BLaER1 treated with 17β-estradiol and CSF1 and Interleukin-3, amounts not matched to agents 10 nM and 100 nM (cell line): ENCODE data around the gene TBXA2R.

ENCODE experiments used
- H3K27ac ChIP-seq, 11 experiments: shearing (Covaris generic); formaldehyde crosslinking; 2 replicates each; pipeline ENCODE4 v1.8.1; 2022
- H3K27me3 ChIP-seq, 11 experiments: shearing (Covaris generic); formaldehyde crosslinking; 2 replicates each; pipeline ENCODE4 v1.8.1; 2022
- H3K36me3 ChIP-seq, 11 experiments: shearing (Covaris generic); formaldehyde crosslinking; 2 replicates each; pipeline ENCODE4 v1.8.1; 2022
- H3K4me1 ChIP-seq, 10 experiments: shearing (Covaris generic); formaldehyde crosslinking; 2 replicates each; pipeline ENCODE4 v1.8.1; 2022
- H3K4me2 ChIP-seq, 11 experiments: shearing (Covaris generic); formaldehyde crosslinking; 2 replicates each; pipeline ENCODE4 v1.8.1; 2022
- H3K4me3 ChIP-seq, 10 experiments: shearing (Covaris generic); formaldehyde crosslinking; 2 replicates each; pipeline ENCODE4 v1.8.1; 2022
- H3K9ac ChIP-seq, 11 experiments: shearing (Covaris generic); formaldehyde crosslinking; 2 replicates each; pipeline ENCODE4 v1.8.1; 2022
- H3K9me3 ChIP-seq, 11 experiments: shearing (Covaris generic); formaldehyde crosslinking; replicated peaks in 1 of 11; 2 replicates each; pipeline ENCODE4 v1.8.1; 2022
- H4K20me1 ChIP-seq, 11 experiments: shearing (Covaris generic); formaldehyde crosslinking; 2 replicates each; pipeline ENCODE4 v1.8.1; 2022
- Cebpa-rat ChIP-seq, 11 experiments: shearing (Covaris generic); IDR thresholded peaks; 2 replicates each; pipeline ENCODE4 v1.8.1; 2022

The TBXA2R gene

GRCh38 chr19:3606690-3607289 is at the start of gene TBXA2R:
Gene TBXA2R (minus strand): TSS chr19:3606875. CDS start chr19:3600634, 6,241 bp downstream.
- Histone ChIP-seq H3K4me2 (peak within 1 kb of the TSS; percentile 79 to 98 (median 92)), H3K9me3 (peaks cover 0 to 4% (median 0%) of the 10 kb centered on the region in 11 experiments; a peak in 2 of 22 replicates), H3K9ac (peak within 1 kb of the TSS; percentile 26 to 71 (median 51); a peak in 16 of 22 replicates), H4K20me1 (peaks cover 0 to 33% (median 15%) of the 10 kb centered on the region in 11 experiments; a peak in 14 of 22 replicates), H3K4me3 (peak within 1 kb of the TSS in 8 of 10 experiments; percentile 28 to 68 (median 49); a peak in 14 of 20 replicates), H3K36me3 (peaks cover 8 to 16% (median 10%) of the 10 kb centered on the region in 11 experiments), H3K27ac (peak within 1 kb of the TSS in 10 of 11 experiments; percentile 8 to 76 (median 48); a peak in 14 of 22 replicates), H3K4me1 (peaks cover 55 to 88% (median 84%) of the 10 kb centered on the region in 10 experiments), H3K27me3 (peaks cover 13 to 28% (median 25%) of the 10 kb centered on the region in 11 experiments)
- TF ChIP-seq Cebpa-rat (IDR thresholded peaks at IDR 0.05): no peak

- H3K4me1 ChIP-seq: peaks cover 26 to 71% (median 58%) of the 10 kb centered on the region in 10 experiments
- peak overlapping the region in 9 of 10 experiments; percentile 13 to 61 (median 46); a peak in 15 of 20 replicates for H3K4me3 ChIP-seq
- H4K20me1 ChIP-seq: peaks cover 3 to 60% (median 14%) of the 10 kb centered on the region in 11 experiments; a peak in 18 of 22 replicates
- TF ChIP-seq Cebpa-rat (IDR thresholded peaks at IDR 0.05): no peak
- peaks cover 49 to 79% (median 70%) of the 10 kb centered on the region in 11 experiments for H3K36me3 ChIP-seq
- H3K9ac ChIP-seq: peak overlapping the region; percentile 62 to 87 (median 81); a peak in 21 of 22 replicates
- no peaks in the 10 kb centered on the region for H3K27me3 ChIP-seq
- H3K27ac ChIP-seq: peak overlapping the region; percentile 18 to 93 (median 89); a peak in 21 of 22 replicates
- H3K9me3 ChIP-seq: peaks cover 0 to 6% (median 0%) of the 10 kb centered on the region in 11 experiments; a peak in 2 of 22 replicates
- peak overlapping the region; percentile 77 to 95 (median 88) for H3K4me2 ChIP-seq
These were observed 49.5 kb upstream of the TBXA2R start for GRCh38 chr19:3656073-3656746.

- H4K20me1 ChIP-seq: peaks cover 3 to 58% (median 13%) of the 10 kb centered on the region in 11 experiments; a peak in 17 of 22 replicates
- H3K4me3 ChIP-seq: peak overlapping the region in 9 of 10 experiments; percentile 13 to 61 (median 46); a peak in 15 of 20 replicates
- peak overlapping the region; percentile 62 to 87 (median 81) for H3K9ac ChIP-seq
- no peaks in the 10 kb centered on the region for H3K27me3 ChIP-seq
- H3K9me3 ChIP-seq: peaks cover 0 to 6% (median 0%) of the 10 kb centered on the region in 11 experiments; a peak in 2 of 22 replicates
- peaks cover 26 to 64% (median 55%) of the 10 kb centered on the region in 10 experiments for H3K4me1 ChIP-seq
- H3K27ac ChIP-seq: peak overlapping the region; percentile 18 to 93 (median 89); a peak in 21 of 22 replicates
- no peak for TF ChIP-seq Cebpa-rat (IDR thresholded peaks at IDR 0.05)
- peak overlapping the region; percentile 77 to 95 (median 88) for H3K4me2 ChIP-seq
- peaks cover 44 to 78% (median 66%) of the 10 kb centered on the region in 11 experiments for H3K36me3 ChIP-seq
These were observed 48.9 kb upstream of the TBXA2R start for GRCh38 chr19:3655402-3656072.

- no peak for TF ChIP-seq Cebpa-rat (IDR thresholded peaks at IDR 0.05)
- peaks cover 26 to 58% (median 51%) of the 10 kb centered on the region in 10 experiments for H3K4me1 ChIP-seq
- peaks cover 41 to 74% (median 63%) of the 10 kb centered on the region in 11 experiments for H3K36me3 ChIP-seq
These were observed 47.3 kb upstream of the TBXA2R start for GRCh38 chr19:3653865-3654513.

GRCh38 chr19:3653081-3653795 is 46.6 kb upstream of the TBXA2R start:
- Histone ChIP-seq H3K9ac (peak overlapping the region in 3 of 11 experiments; percentile 12 to 87 (median 38); a peak in 3 of 22 replicates), H3K36me3 (peaks cover 38 to 73% (median 62%) of the 10 kb centered on the region in 11 experiments), H3K27me3 (no peaks in the 10 kb centered on the region), H3K27ac (peak overlapping the region in 4 of 11 experiments; percentile 23 to 93 (median 53); a peak in 7 of 22 replicates), H3K9me3 (peaks cover 0 to 6% (median 0%) of the 10 kb centered on the region in 11 experiments; a peak in 2 of 22 replicates), H3K4me2 (no peak overlapping the region), H3K4me1 (peaks cover 20 to 50% (median 44%) of the 10 kb centered on the region in 10 experiments), H3K4me3 (no peak overlapping the region), H4K20me1 (peaks cover 3 to 55% (median 11%) of the 10 kb centered on the region in 11 experiments; a peak in 17 of 22 replicates)
- TF ChIP-seq Cebpa-rat (IDR thresholded peaks at IDR 0.05): no peak

More at GRCh38 chr19:3653865-3654513, 47.3 kb upstream of the TBXA2R start:
- peaks cover 0 to 6% (median 0%) of the 10 kb centered on the region in 11 experiments; a peak in 2 of 22 replicates for H3K9me3 ChIP-seq
- H3K4me2 ChIP-seq: peak overlapping the region in 6 of 11 experiments; percentile 77 to 95 (median 88); a peak in 1 of 22 replicates
- H3K27ac ChIP-seq: peak overlapping the region in 7 of 11 experiments; percentile 17 to 93 (median 61); a peak in 9 of 22 replicates
- H4K20me1 ChIP-seq: peaks cover 3 to 56% (median 13%) of the 10 kb centered on the region in 11 experiments; a peak in 17 of 22 replicates
- H3K27me3 ChIP-seq: no peaks in the 10 kb centered on the region
- H3K4me3 ChIP-seq: no peak overlapping the region
- peak overlapping the region in 5 of 11 experiments; percentile 0 to 87 (median 18); a peak in 4 of 22 replicates for H3K9ac ChIP-seq

GRCh38 chr19:3652422-3652821 is 45.7 kb upstream of the TBXA2R start:
- Histone ChIP-seq H3K4me1 (peaks cover 20 to 42% (median 38%) of the 10 kb centered on the region in 10 experiments), H4K20me1 (peaks cover 0 to 50% (median 11%) of the 10 kb centered on the region in 11 experiments; a peak in 16 of 22 replicates), H3K36me3 (peaks cover 30 to 73% (median 54%) of the 10 kb centered on the region in 11 experiments), H3K9me3 (peaks cover 0 to 6% (median 0%) of the 10 kb centered on the region in 11 experiments; a peak in 2 of 22 replicates), H3K9ac (no peak overlapping the region), H3K27ac (peak overlapping the region in 1 of 11 experiments; percentile 93; a peak in 1 of 22 replicates), H3K27me3 (no peaks in the 10 kb centered on the region), H3K4me3 (no peak overlapping the region), H3K4me2 (no peak overlapping the region)
- TF ChIP-seq Cebpa-rat (IDR thresholded peaks at IDR 0.05): no peak

- Histone ChIP-seq H3K27ac (peak overlapping the region in 1 of 11 experiments; percentile 7; a peak in 1 of 22 replicates), H3K4me3 (no peak overlapping the region), H3K4me1 (peaks cover 17 to 35% (median 31%) of the 10 kb centered on the region in 10 experiments), H3K27me3 (no peaks in the 10 kb centered on the region), H4K20me1 (peaks cover 0 to 51% (median 8%) of the 10 kb centered on the region in 11 experiments; a peak in 17 of 22 replicates), H3K36me3 (peaks cover 24 to 73% (median 51%) of the 10 kb centered on the region in 11 experiments), H3K4me2 (no peak overlapping the region), H3K9me3 (no peaks in the 10 kb centered on the region), H3K9ac (no peak overlapping the region)
- no peak for TF ChIP-seq Cebpa-rat (IDR thresholded peaks at IDR 0.05)
These were observed 45.0 kb upstream of the TBXA2R start for GRCh38 chr19:3651684-3652083.
